ENCODE measurements around the gene ZNF664.

The ZNF664 gene

DNA sequence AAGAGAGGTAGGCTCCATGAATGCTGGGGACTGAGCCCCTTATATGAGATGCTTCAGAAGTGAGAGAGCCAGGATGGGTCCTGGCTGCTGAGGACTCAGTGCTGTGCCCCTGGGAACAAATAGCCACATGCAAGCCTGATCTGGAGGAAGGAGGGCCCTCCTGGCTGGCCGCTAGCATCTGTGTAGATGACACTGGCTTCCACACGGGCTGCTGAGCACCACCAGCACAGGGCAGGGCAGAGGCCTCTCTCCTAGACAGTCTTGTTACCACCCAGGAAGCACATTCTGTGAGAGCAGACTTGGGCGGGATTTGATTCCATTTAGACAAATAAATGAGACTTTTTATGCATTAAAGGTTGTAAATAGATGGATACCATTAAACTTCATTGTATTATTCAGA is 48.0 kb downstream of the ZNF664 start:
- Histone ChIP-seq H3K27me3 (ENCODE audit: control insufficient read depth in 1 of 2, insufficient read depth in 2 of 2, low read length in 2 of 2) (no peaks in the 10 kb centered on the region), H3K27ac (ENCODE audit: low read depth, low read length) (no peak overlapping the region), H3K9me3 (ENCODE audit: low read length) (no peaks in the 10 kb centered on the region), H3K36me3 (ENCODE audit: insufficient read depth, low read length) (no peaks in the 10 kb centered on the region), H3K4me3 (ENCODE audit: low read depth in 1 of 2, low read length in 2 of 2) (no peak overlapping the region), H3K4me1 (ENCODE audit: insufficient read depth, low read length) (peaks cover 7% of the 10 kb centered on the region), H3K9ac (ENCODE audit: low read length) (no peak overlapping the region)

DNA sequence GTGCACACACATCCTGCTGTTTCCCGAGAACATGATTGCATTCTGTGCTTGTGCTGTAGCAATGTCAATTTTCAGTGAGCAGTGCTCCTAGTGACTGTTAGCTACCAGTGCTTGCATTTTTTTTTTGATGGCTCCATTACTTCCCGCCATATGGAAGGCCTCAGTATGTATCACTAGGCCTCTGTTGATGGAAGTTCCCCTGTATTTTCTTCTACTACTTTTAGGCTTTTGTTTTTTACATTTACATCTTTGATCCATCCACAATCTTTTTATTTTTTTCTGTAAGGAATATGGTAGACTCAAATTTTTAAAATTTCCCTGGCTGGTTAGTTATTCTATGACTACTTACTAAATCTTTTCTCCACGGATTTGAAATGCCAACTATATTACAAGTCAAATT is 49.1 kb downstream of the ZNF664 start:
- H3K9me3 ChIP-seq (ENCODE audit: low read length) = no peaks in the 10 kb centered on the region
- H3K36me3 ChIP-seq (ENCODE audit: insufficient read depth, low read length) = no peaks in the 10 kb centered on the region
- peaks cover 7% of the 10 kb centered on the region for H3K4me1 ChIP-seq (ENCODE audit: insufficient read depth, low read length)
- H3K9ac ChIP-seq (ENCODE audit: low read length) = no peak overlapping the region
- no peaks in the 10 kb centered on the region for H3K27me3 ChIP-seq (ENCODE audit: control insufficient read depth in 1 of 2, insufficient read depth in 2 of 2, low read length in 2 of 2)
- no peak overlapping the region for H3K4me3 ChIP-seq (ENCODE audit: low read depth in 1 of 2, low read length in 2 of 2)
- H3K27ac ChIP-seq (ENCODE audit: low read depth, low read length) = no peak overlapping the region

DNA sequence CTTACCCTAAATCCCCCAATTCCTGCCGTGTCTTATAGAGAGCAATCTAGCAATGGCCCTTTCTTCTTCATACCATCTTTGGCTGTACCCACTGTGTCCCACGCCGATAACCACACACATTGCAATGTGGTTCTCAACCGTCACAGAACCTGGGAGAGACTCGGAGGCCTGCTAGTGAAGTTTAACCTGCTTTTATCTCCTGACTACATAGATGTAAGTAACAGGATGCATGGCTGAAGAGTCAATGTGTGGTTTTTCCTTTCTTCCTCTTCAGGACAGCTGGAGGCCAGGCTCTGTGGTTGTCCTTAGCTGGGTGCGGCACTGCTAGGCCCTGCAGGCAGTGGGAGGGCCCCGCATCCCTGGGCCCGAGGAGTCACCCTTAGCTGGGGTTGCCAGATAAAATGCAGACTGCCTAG is 51.3 kb downstream of the ZNF664 start:
- Histone ChIP-seq H3K27ac (ENCODE audit: low read depth, low read length) (no peak overlapping the region), H3K4me1 (ENCODE audit: insufficient read depth, low read length) (peaks cover 7% of the 10 kb centered on the region), H3K4me3 (ENCODE audit: low read depth in 1 of 2, low read length in 2 of 2) (no peak overlapping the region), H3K9ac (ENCODE audit: low read length) (no peak overlapping the region), H3K9me3 (ENCODE audit: low read length) (no peaks in the 10 kb centered on the region), H3K36me3 (ENCODE audit: insufficient read depth, low read length) (no peaks in the 10 kb centered on the region), H3K27me3 (ENCODE audit: control insufficient read depth in 1 of 2, insufficient read depth in 2 of 2, low read length in 2 of 2) (no peaks in the 10 kb centered on the region)

DNA sequence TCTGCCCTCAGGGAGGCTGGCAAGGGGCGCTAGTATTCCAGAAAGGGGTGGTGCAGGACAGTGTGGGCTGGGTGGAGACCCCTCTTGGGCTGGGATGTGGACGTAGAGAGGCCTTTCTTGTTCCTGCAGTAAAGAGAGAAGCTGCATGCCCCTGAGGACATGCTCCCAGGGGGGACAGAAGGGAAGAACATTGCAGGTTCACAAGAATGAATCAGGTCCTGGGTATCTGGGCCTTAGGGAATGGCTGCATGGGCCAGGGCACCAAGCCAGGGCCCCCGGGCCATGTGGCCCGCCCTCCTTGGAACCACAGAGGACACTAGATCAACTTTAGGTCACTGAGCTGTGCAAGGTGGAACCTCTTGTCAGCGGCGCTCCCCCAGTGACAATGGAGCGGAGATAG is 51.8 kb downstream of the ZNF664 start:
- Histone ChIP-seq H3K36me3 (ENCODE audit: insufficient read depth, low read length) (no peaks in the 10 kb centered on the region), H3K4me3 (ENCODE audit: low read depth in 1 of 2, low read length in 2 of 2) (no peak overlapping the region), H3K9ac (ENCODE audit: low read length) (no peak overlapping the region), H3K9me3 (ENCODE audit: low read length) (no peaks in the 10 kb centered on the region), H3K27me3 (ENCODE audit: control insufficient read depth in 1 of 2, insufficient read depth in 2 of 2, low read length in 2 of 2) (no peaks in the 10 kb centered on the region), H3K27ac (ENCODE audit: low read depth, low read length) (no peak overlapping the region), H3K4me1 (ENCODE audit: insufficient read depth, low read length) (peaks cover 7% of the 10 kb centered on the region)

DNA sequence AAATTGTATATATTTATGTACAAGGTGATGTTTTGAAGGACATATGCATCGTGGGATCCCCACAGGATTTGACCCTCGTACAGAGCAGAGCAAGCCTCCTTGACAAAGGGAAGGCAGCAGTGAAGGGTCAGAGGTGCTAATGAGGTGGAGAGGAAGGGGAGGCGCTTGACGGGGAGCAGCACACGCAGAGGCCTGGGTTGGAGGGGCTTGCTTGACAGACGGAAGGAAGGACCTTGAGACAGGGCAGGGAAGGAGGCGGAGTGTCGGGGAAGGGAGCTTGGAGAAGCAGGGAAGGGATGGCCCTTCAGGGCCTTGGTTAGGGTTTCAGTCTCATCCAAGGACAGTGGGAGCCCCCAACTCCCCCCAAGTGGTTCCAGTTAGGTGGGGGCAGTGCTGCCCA is 52.6 kb downstream of the ZNF664 start:
- Histone ChIP-seq H3K4me1 (ENCODE audit: insufficient read depth, low read length) (peaks cover 4% of the 10 kb centered on the region), H3K9ac (ENCODE audit: low read length) (no peak overlapping the region), H3K9me3 (ENCODE audit: low read length) (no peaks in the 10 kb centered on the region), H3K27me3 (ENCODE audit: control insufficient read depth in 1 of 2, insufficient read depth in 2 of 2, low read length in 2 of 2) (no peaks in the 10 kb centered on the region), H3K36me3 (ENCODE audit: insufficient read depth, low read length) (no peaks in the 10 kb centered on the region), H3K27ac (ENCODE audit: low read depth, low read length) (no peak overlapping the region), H3K4me3 (ENCODE audit: low read depth in 1 of 2, low read length in 2 of 2) (no peak overlapping the region)

DNA sequence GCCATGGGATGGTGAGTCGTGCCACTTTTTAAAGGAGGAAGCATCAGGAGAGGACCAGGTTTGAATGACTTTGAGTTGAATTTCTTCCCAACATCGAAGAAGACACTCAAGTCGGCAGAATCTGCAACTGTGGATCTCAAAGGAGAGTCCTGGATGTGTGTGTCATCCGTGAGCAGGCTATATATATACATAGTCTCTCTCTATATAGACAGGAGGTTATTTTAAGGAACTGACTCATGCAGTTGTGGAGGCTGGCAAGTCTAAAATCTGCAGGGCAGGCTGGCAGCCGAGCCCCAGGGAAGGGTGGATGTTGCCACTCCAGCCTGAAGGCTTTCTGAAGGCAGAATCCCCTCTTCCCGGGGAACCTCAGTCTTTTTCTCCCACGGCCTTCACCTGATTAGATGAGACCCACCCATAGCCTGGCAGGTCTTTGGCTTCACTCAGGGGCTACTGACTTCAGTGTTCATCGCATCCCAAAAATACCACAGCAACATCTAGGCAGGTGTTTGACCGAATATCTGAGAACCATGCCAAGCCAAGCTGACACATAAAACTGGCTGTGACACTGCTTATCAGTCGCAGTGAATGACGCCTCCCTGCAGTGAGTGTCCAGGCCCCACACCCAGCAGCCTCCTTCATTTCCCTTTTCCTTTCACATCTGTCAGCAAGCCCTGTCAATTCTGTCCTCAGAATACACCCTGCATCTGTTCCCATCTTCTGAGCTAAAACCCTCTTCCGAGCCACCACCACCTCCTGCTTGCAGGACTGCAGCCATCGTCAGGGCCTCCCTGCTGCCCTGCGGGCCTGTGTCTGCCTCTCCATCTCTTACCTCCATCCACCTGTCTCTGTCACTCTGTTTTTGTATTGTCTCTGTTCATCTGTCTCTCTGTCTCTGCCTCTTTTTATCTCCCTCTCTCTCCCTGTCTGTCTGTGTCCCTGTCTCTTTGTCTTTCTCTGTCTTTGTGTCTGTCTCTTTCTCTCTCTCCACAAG is 54.0 kb downstream of the ZNF664 start:
- no peaks in the 10 kb centered on the region for H3K4me1 ChIP-seq (ENCODE audit: insufficient read depth, low read length)
- no peaks in the 10 kb centered on the region for H3K9me3 ChIP-seq (ENCODE audit: low read length)
- H3K27ac ChIP-seq (ENCODE audit: low read depth, low read length) = no peak overlapping the region
- no peak overlapping the region for H3K4me3 ChIP-seq (ENCODE audit: low read depth in 1 of 2, low read length in 2 of 2)
- H3K36me3 ChIP-seq (ENCODE audit: insufficient read depth, low read length) = no peaks in the 10 kb centered on the region
- no peaks in the 10 kb centered on the region for H3K27me3 ChIP-seq (ENCODE audit: control insufficient read depth in 1 of 2, insufficient read depth in 2 of 2, low read length in 2 of 2)
- H3K9ac ChIP-seq (ENCODE audit: low read length) = no peak overlapping the region

DNA sequence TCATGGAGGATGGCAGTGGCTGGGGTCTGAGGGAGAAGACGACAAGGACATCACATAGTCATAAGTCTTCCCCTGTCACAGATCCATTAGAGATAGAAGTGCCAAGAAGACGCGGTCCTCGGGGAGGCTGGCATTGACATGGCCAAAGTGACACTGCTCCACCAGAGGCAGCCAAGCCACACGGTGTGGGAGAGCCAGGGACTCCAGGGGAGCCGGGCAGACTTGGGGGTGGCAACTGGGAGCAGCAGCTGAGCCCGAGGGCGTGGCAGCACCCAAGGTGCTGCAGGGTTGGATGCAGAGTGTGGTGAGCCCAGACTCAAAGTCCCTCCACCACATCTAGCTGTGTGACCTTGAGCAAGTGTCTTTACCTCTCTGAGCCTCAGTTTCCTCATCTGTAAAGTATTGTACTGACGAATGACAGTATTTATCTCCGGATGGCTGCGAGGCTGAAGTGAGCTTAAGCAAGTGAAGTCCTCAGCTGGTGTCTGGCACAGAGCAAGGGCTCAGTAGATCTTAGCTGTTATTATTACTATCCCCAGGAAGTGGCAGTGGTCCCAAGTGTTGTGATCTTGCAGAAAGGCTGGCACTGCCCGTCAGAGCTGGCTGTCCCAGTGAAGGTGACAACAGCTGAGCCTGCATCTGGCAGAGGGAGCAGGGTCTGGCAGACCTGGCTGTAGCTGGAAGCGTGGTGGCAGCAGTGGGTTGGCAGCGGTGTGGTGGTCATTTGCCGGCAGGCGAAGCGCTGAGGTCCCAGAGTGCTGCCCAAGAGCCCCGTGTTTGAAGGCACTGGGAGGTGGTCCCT is 54.9 kb downstream of the ZNF664 start:
- Histone ChIP-seq H3K4me3 (ENCODE audit: low read depth in 1 of 2, low read length in 2 of 2) (no peak overlapping the region), H3K4me1 (ENCODE audit: insufficient read depth, low read length) (no peaks in the 10 kb centered on the region), H3K27ac (ENCODE audit: low read depth, low read length) (no peak overlapping the region), H3K36me3 (ENCODE audit: insufficient read depth, low read length) (no peaks in the 10 kb centered on the region), H3K9me3 (ENCODE audit: low read length) (no peaks in the 10 kb centered on the region), H3K27me3 (ENCODE audit: control insufficient read depth in 1 of 2, insufficient read depth in 2 of 2, low read length in 2 of 2) (no peaks in the 10 kb centered on the region), H3K9ac (ENCODE audit: low read length) (no peak overlapping the region)

DNA sequence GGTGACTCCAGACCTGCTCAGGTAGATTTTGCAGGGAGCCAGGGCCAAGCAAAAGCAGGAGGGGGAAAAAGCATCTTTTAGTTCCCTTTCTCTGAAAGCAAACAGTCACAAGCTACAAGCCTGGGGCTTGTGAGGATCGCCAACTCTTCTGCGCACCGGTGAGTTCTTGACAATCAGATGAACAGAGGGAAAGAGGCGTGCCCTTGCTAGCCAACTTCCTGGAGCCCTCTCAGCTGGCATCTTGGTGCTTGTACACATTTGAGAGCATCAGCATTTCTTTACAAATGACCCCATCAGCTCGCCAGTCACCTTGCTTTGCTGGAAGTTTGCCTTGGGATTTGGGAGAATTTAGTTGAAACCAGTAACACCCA is 55.5 kb downstream of the ZNF664 start:
- H3K27me3 ChIP-seq (ENCODE audit: control insufficient read depth in 1 of 2, insufficient read depth in 2 of 2, low read length in 2 of 2) = no peaks in the 10 kb centered on the region
- no peak overlapping the region for H3K4me3 ChIP-seq (ENCODE audit: low read depth in 1 of 2, low read length in 2 of 2)
- H3K4me1 ChIP-seq (ENCODE audit: insufficient read depth, low read length) = no peaks in the 10 kb centered on the region
- H3K27ac ChIP-seq (ENCODE audit: low read depth, low read length) = no peak overlapping the region
- H3K36me3 ChIP-seq (ENCODE audit: insufficient read depth, low read length) = no peaks in the 10 kb centered on the region
- no peaks in the 10 kb centered on the region for H3K9me3 ChIP-seq (ENCODE audit: low read length)
- H3K9ac ChIP-seq (ENCODE audit: low read length) = no peak overlapping the region

DNA sequence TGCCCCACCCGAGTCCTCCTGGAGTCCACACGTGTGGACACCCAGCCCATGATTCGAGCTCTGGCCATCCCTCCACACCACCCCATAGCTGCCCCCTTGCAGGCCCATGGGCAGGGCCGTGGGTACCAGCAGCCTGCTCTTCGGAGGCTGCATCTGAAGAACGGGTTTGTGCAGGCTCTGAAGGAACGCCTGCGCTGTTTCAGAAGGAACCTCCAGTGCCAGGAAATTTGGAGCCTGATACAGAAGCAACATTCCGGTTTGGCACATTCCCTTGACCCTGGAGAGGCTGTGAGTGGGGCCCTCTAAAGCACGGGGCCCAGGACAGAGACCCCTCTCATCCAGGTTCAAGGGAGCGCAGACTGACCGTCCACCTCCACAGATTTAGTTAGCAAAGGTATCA is 57.0 kb downstream of the ZNF664 start:
- Histone ChIP-seq H3K27ac (ENCODE audit: low read depth, low read length) (no peak overlapping the region), H3K9ac (ENCODE audit: low read length) (no peak overlapping the region), H3K36me3 (ENCODE audit: insufficient read depth, low read length) (no peaks in the 10 kb centered on the region), H3K4me1 (ENCODE audit: insufficient read depth, low read length) (no peaks in the 10 kb centered on the region), H3K27me3 (ENCODE audit: control insufficient read depth in 1 of 2, insufficient read depth in 2 of 2, low read length in 2 of 2) (no peaks in the 10 kb centered on the region), H3K4me3 (ENCODE audit: low read depth in 1 of 2, low read length in 2 of 2) (no peak overlapping the region), H3K9me3 (ENCODE audit: low read length) (no peaks in the 10 kb centered on the region)

DNA sequence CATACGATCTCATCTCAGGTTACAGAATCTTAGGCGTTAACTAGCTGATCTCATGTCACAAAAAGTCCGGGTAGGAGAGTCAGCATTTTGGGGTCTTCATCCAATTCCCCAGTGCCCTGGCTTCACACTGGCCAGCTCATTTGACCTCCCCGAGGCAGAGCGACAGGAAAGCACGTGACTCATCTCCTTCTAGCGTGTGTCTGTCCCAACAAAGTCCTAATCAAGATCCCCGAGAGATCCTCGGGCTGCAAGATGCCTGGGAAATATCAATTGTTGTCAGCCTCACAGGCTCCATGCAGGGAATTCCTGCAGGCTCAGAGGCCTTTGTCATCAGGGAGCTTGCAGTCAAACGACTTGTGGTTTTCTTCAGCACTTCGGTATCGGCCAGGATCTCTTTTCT is 57.5 kb downstream of the ZNF664 start:
- H3K4me1 ChIP-seq (ENCODE audit: insufficient read depth, low read length) = no peaks in the 10 kb centered on the region
- no peaks in the 10 kb centered on the region for H3K27me3 ChIP-seq (ENCODE audit: control insufficient read depth in 1 of 2, insufficient read depth in 2 of 2, low read length in 2 of 2)
- no peak overlapping the region for H3K9ac ChIP-seq (ENCODE audit: low read length)
- H3K27ac ChIP-seq (ENCODE audit: low read depth, low read length) = no peak overlapping the region
- H3K9me3 ChIP-seq (ENCODE audit: low read length) = no peaks in the 10 kb centered on the region
- no peaks in the 10 kb centered on the region for H3K36me3 ChIP-seq (ENCODE audit: insufficient read depth, low read length)
- H3K4me3 ChIP-seq (ENCODE audit: low read depth in 1 of 2, low read length in 2 of 2) = no peak overlapping the region

DNA sequence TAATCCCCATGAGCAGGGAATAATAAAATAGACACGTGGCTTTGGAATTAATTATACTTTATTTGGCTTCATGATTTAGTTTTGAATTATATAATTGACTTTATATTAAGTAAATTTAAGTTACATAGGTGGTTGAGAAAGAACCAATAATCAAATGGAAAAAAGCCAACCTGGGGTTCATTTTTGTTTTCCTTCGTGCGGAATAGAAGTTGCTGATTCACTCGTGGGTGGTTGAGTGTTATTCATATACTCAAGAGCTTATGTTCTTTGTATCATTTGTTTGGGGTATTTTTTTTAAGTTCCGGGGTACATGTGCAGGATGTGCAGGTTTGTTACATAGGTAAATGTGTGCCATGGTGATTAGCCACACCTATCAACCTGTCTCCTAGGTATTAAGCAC is 58.0 kb downstream of the ZNF664 start:
- no peak overlapping the region for H3K9ac ChIP-seq (ENCODE audit: low read length)
- no peaks in the 10 kb centered on the region for H3K9me3 ChIP-seq (ENCODE audit: low read length)
- H3K36me3 ChIP-seq (ENCODE audit: insufficient read depth, low read length) = no peaks in the 10 kb centered on the region
- no peak overlapping the region for H3K4me3 ChIP-seq (ENCODE audit: low read depth in 1 of 2, low read length in 2 of 2)
- H3K27me3 ChIP-seq (ENCODE audit: control insufficient read depth in 1 of 2, insufficient read depth in 2 of 2, low read length in 2 of 2) = no peaks in the 10 kb centered on the region
- no peak overlapping the region for H3K27ac ChIP-seq (ENCODE audit: low read depth, low read length)
- H3K4me1 ChIP-seq (ENCODE audit: insufficient read depth, low read length) = no peaks in the 10 kb centered on the region

Data from muscle layer of colon (tissue), 2 donors.